HCT116 (cell line): ENCODE measurements around the gene EXOC4.

Experiments
- CEBPB ChIP-seq: IDR thresholded peaks from 2 replicates; pipeline ENCODE4 v1.6.1; 2012; ENCODE audit warnings: low read depth
- ELF1 ChIP-seq: IDR thresholded peaks from 2 replicates; pipeline ENCODE4 v1.6.1; 2012; ENCODE audit warnings: low read depth, borderline replicate concordance
- EZH2 ChIP-seq: fragments of 200-600 bp; sonication (generic); IDR thresholded peaks from 2 replicates; pipeline ENCODE4 v1.6.1; 2017; ENCODE audit warnings: antibody characterized with exemption, mixed run types
- EZH2phosphoT487 ChIP-seq: fragments of 200-600 bp; IDR thresholded peaks from 2 replicates; pipeline ENCODE4 v1.6.1; 2018; ENCODE audit warnings: antibody characterized with exemption, borderline replicate concordance
- FOSL1 ChIP-seq: IDR thresholded peaks from 2 replicates; pipeline ENCODE4 v1.6.1; 2012; ENCODE audit warnings: low read depth
- JUND ChIP-seq: IDR thresholded peaks from 2 replicates; pipeline ENCODE4 v1.6.1; 2012
- POLR2A ChIP-seq: IDR thresholded peaks from 2 replicates; pipeline ENCODE4 v1.7.0; 2011; ENCODE audit warnings: borderline replicate concordance; ENCODE audit not compliant: insufficient read depth, insufficient read length; ENCODE audit errors: extremely low read depth
- TF ChIP-seq, protein P1 (sequence below), 3 experiments: fragments of 200-600 bp in 1 of 3; sonication (generic) in 1 of 3; IDR thresholded peaks in 2 of 3; conservative IDR thresholded peaks in 1 of 3; 2 replicates each; pipeline ENCODE4 v1.5.1; 2012 to 2017; ENCODE audit warnings: low read depth in 2 of 3, low read length in 2 of 3, antibody characterized with exemption in 1 of 3, borderline replicate concordance in 1 of 3, control low read depth in 1 of 3, mild to moderate bottlenecking in 1 of 3, mixed read lengths in 1 of 3, mixed run types in 1 of 3, moderate library complexity in 1 of 3; ENCODE audit not compliant: insufficient read depth in 1 of 3
- TF ChIP-seq, protein P2 (sequence below): IDR thresholded peaks from 2 replicates; pipeline ENCODE4 v1.6.1; 2012
- TF ChIP-seq, protein P3 (sequence below): IDR thresholded peaks from 2 replicates; pipeline ENCODE4 v1.6.1; 2012; ENCODE audit warnings: low read depth

DNA sequence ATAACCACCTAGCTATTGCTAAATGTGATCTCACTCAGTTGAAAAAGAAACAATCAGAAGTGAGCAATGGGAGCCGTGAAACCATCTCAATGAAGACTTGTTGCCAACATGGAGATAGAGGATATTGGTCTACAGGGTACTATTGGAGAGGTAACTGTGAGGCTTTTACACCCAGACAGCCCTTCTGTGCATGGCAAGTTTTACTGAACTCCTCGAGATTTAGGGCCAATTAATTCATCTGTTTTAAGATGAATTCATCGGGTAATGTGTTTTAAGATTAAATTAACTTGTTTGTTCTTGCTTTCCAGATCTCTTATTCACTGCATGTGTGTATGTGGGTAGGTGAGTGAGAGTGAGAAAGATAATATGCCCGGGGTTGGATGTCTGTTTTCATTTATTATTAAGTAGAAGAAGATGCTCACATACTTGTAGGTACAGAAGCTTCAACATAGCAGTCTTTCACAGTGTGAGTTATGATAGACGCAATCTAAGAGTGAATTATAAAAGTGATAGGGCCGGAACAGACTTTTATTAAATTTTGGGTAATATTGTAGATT, 323.8 kb downstream of the EXOC4 start:
- TF ChIP-seq, protein P1, sequence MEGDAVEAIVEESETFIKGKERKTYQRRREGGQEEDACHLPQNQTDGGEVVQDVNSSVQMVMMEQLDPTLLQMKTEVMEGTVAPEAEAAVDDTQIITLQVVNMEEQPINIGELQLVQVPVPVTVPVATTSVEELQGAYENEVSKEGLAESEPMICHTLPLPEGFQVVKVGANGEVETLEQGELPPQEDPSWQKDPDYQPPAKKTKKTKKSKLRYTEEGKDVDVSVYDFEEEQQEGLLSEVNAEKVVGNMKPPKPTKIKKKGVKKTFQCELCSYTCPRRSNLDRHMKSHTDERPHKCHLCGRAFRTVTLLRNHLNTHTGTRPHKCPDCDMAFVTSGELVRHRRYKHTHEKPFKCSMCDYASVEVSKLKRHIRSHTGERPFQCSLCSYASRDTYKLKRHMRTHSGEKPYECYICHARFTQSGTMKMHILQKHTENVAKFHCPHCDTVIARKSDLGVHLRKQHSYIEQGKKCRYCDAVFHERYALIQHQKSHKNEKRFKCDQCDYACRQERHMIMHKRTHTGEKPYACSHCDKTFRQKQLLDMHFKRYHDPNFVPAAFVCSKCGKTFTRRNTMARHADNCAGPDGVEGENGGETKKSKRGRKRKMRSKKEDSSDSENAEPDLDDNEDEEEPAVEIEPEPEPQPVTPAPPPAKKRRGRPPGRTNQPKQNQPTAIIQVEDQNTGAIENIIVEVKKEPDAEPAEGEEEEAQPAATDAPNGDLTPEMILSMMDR (IDR thresholded peaks at IDR 0.05 in 2 of 3, conservative IDR thresholded peaks at IDR 0.05 in 1 of 3; ENCODE audit: borderline replicate concordance in 1 of 3, insufficient read depth in 1 of 3, low read depth in 2 of 3, low read length in 2 of 3): no peak
- TF ChIP-seq, protein P2, sequence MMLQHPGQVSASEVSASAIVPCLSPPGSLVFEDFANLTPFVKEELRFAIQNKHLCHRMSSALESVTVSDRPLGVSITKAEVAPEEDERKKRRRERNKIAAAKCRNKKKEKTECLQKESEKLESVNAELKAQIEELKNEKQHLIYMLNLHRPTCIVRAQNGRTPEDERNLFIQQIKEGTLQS: no peak
- no peak for TF ChIP-seq ELF1
- TF ChIP-seq EZH2: no peak
- TF ChIP-seq, protein P3, sequence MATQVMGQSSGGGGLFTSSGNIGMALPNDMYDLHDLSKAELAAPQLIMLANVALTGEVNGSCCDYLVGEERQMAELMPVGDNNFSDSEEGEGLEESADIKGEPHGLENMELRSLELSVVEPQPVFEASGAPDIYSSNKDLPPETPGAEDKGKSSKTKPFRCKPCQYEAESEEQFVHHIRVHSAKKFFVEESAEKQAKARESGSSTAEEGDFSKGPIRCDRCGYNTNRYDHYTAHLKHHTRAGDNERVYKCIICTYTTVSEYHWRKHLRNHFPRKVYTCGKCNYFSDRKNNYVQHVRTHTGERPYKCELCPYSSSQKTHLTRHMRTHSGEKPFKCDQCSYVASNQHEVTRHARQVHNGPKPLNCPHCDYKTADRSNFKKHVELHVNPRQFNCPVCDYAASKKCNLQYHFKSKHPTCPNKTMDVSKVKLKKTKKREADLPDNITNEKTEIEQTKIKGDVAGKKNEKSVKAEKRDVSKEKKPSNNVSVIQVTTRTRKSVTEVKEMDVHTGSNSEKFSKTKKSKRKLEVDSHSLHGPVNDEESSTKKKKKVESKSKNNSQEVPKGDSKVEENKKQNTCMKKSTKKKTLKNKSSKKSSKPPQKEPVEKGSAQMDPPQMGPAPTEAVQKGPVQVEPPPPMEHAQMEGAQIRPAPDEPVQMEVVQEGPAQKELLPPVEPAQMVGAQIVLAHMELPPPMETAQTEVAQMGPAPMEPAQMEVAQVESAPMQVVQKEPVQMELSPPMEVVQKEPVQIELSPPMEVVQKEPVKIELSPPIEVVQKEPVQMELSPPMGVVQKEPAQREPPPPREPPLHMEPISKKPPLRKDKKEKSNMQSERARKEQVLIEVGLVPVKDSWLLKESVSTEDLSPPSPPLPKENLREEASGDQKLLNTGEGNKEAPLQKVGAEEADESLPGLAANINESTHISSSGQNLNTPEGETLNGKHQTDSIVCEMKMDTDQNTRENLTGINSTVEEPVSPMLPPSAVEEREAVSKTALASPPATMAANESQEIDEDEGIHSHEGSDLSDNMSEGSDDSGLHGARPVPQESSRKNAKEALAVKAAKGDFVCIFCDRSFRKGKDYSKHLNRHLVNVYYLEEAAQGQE: no peak
- TF ChIP-seq POLR2A: no peak
- no peak for TF ChIP-seq EZH2phosphoT487
- TF ChIP-seq CEBPB: no peak
- no peak for TF ChIP-seq JUND
- TF ChIP-seq FOSL1: no peak
